HG03432 (cell line): Measurements from ENCODE around the gene COL20A1.

Source experiments
- ATAC-seq: cut with Tn5 transposase; IDR thresholded peaks from one replicate; pipeline ENCODE4 v1.9.1; 2021; ENCODE audit warnings: mild to moderate bottlenecking, moderate library complexity; ENCODE audit not compliant: unreplicated experiment

The COL20A1 gene

GRCh38 chr20:63359164-63359934 lies 66.4 kb downstream of the COL20A1 start:
- ATAC-seq: no peak

DNA sequence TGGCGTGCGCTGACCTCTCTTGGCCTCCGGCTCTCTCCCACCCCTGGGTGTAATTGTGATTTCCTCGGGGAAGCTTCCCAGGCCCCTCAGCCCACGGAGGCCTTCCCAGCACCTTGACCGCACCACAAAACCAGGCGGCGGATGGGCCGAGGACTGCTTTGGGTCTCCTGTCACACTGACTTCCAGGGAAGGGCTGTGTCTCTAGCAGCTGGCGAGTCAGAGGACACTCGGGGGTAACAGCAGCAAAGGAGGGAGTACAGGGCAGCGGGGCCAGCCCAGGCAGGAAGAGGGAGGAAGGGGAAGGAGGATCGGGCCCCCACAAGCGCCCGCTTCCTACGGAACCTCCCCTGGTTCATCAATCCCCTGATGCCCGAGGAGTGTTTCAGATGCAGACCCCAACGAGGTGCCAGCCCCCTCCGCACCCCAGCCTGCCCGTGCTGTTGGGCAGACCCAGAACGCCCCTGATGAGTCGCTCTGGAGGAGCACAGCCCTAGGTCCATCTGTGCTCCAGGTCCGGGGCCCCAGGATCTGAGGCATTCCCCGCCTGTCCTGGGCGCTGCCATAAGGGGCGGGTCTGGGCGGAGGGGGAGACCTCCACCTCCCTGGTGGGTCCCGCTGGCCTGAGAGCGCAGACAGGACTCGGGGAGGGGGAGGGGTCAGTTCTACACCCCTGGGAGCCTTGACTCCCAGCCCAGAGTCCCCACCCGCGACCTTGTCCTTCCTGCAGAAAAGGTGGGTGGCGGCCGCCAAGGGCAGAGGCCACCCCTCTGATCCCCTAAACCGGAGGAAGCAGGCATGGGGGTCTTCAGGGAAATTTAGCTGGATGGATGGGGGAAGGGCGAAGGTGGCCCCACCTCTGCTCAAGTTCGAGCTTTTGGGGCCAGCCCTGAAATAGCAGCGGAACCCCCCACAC lies 67.2 kb downstream of the COL20A1 start:
- ATAC-seq: no peak

- ATAC-seq: no peak
Measured at GRCh38 chr20:63360850-63361518, 68.0 kb downstream of the COL20A1 start, which contains the start of gene CHRNA4. CHRNA4 (minus strand) TSS chr20:63361349; CDS start chr20:63361165, 184 bp downstream.

GRCh38 chr20:63361519-63362435 lies 68.8 kb downstream of the COL20A1 start:
- ATAC-seq: no peak

GRCh38 chr20:63362436-63363009 lies 69.5 kb downstream of the COL20A1 start:
- ATAC-seq: no peak

- ATAC-seq: no peak
Measured at GRCh38 chr20:63363013-63363957, 70.3 kb downstream of the COL20A1 start.

GRCh38 chr20:63363981-63364561 lies 71.1 kb downstream of the COL20A1 start:
- no peak for ATAC-seq

DNA sequence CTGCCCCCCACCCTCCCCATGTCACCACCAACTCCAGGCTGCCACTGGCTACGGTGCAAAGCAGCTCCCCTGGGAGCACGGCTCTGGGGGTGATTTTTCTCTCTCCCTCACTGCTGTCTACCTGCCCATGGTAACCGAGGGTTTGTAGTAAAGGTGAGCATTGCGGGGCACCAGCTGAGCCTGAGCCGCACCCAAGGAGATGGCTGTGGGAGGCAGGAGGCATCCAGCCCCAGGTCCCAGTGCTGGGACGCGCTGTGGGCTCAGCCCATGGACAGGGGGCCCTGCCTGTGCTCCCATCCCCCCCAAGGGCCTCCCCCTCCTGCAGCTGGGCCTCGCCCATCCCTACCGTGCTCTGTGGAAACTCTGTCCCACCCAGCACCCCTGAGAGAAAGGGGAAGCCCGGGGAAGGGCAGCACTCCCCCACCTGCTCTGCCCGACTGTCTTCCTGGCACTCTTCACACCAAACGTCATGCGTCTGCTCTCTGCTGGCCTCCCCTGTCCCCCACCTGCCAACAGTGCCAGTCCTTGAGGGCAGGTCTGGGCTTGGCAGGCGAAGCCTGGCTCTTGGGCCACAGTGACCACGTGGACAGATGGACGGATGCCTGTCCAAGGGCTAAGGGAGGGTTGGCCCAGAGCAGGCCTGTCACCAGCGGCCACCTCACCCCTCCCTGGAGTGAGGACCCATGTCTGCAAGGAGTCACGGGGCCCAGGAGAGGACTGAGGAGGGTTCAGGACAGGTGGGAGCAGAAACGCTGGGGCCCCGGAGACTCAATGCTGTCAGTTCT lies 72.0 kb downstream of the COL20A1 start:
- no peak for ATAC-seq

- no peak for ATAC-seq
Measured at GRCh38 chr20:63365601-63366389, 72.8 kb downstream of the COL20A1 start.

DNA sequence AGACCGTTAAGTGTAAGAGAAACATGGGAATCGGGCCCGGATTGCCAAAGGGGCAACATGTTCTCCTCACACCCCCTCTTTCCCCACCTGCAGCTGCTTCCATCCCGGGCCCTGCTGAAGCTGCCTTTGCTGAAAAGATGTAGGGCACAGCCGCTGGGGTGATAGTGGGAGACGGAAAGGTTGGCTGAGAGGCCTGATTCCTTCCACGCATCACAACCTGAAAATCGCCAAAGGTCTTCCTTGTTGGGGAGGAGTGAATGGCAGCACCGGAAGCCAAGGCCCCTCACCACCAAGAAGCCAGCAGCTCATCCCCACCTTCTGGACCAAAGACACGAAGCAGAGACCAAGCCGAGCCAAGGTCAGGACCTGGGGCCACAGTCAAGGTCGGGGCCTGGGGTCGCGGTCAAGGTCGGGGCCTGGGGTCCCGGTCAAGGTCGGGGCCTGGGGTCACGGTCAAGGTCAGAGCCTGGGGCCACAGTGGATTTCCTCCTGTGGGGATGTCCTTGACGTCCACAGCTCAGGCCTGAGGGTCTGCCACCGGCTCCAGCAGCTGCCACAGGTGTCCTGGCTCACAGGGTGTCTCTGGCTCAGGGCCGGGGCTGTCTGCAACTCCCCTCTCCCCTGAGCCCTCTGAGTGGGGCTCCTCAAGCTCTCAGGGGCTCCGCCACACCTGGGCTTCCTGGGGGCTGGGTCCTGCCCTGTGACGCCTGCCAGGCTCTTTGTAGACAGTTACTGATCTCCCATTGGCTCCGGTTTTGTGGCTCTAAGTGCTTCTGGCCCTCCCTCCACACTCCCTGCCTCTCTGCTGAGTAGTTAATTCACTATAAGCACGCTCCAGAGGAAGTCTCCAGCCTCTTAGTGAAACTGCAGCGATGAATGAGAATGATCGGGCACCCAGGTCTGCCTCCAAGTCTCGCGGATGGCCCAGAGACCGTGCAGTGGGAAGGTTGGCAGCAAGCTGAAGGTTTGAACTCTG lies 73.7 kb downstream of the COL20A1 start:
- ATAC-seq: no peak

- no peak for ATAC-seq
Measured at GRCh38 chr20:63367446-63368055, 74.6 kb downstream of the COL20A1 start.

DNA sequence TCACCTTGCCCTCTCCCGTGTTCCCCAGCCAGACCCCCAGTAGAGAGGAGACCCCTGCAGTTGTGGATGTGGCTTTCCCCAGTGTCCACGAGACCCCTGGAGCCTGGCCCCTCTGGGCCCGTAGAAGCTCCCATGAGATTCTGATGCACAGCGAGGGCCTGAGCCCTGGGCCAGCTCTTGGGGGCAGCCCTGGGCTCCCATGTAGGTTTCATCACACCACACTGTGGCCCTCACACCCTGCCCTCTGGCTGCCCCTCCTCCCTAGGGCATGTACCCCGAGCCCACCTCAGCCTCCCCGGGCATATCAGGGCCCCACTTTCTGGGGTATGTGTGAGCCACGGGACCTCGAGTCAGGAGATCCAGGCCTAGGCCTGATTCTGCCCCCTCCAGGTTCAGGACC lies 75.2 kb downstream of the COL20A1 start:
- no peak for ATAC-seq

- ATAC-seq: no peak
Measured at GRCh38 chr20:63369024-63369530, 76.1 kb downstream of the COL20A1 start.

GRCh38 chr20:63369724-63370617 lies 77.0 kb downstream of the COL20A1 start:
- ATAC-seq: no peak
